GM21723 (cell line): Measurements from ENCODE around the gene IFNAR1.
A peak's percentile ranks its signal among the peaks of the same experiment; 100 is the strongest.

ENCODE experiments used
- ATAC-seq: cut with Tn5 transposase; IDR thresholded peaks from one replicate; pipeline ENCODE4 v1.9.1; 2021; ENCODE audit warnings: mild to moderate bottlenecking, moderate library complexity; ENCODE audit not compliant: unreplicated experiment

Gene IFNAR1

GRCh38 chr21:33324291-33325221 lies at the start of gene IFNAR1:
Gene IFNAR1, plus strand, starts transcription at chr21:33324970. Its CDS starts 86 bp downstream, at chr21:33325056.
- peak; percentile 73 for ATAC-seq

GRCh38 chr21:33278721-33279120 lies 46.0 kb upstream of the IFNAR1 start:
- no peak for ATAC-seq

GRCh38 chr21:33279330-33279820 lies 45.4 kb upstream of the IFNAR1 start:
- no peak for ATAC-seq

- no peak for ATAC-seq
Observed at GRCh38 chr21:33281096-33281652, 43.6 kb upstream of the IFNAR1 start.

- ATAC-seq, result no peak
Observed at GRCh38 chr21:33283203-33283602, 41.6 kb upstream of the IFNAR1 start.

- ATAC-seq, result no peak
Observed at GRCh38 chr21:33286076-33286475, 38.7 kb upstream of the IFNAR1 start.

- ATAC-seq, result no peak
Observed at GRCh38 chr21:33286600-33287456, 37.9 kb upstream of the IFNAR1 start.

- ATAC-seq, result no peak
Observed at GRCh38 chr21:33289199-33289819, 35.5 kb upstream of the IFNAR1 start.

GRCh38 chr21:33290441-33290840 lies 34.3 kb upstream of the IFNAR1 start:
- ATAC-seq, result no peak

- no peak for ATAC-seq
Observed at GRCh38 chr21:33291686-33292085, 33.1 kb upstream of the IFNAR1 start.

GRCh38 chr21:33292724-33293123 lies 32.0 kb upstream of the IFNAR1 start:
- no peak for ATAC-seq

GRCh38 chr21:33293136-33293535 lies 31.6 kb upstream of the IFNAR1 start:
- ATAC-seq, result no peak

- ATAC-seq, result no peak
Observed at GRCh38 chr21:33293811-33294216, 31.0 kb upstream of the IFNAR1 start.

- ATAC-seq, result no peak
Observed at GRCh38 chr21:33296156-33296555, 28.6 kb upstream of the IFNAR1 start.

GRCh38 chr21:33299181-33299752 lies 25.5 kb upstream of the IFNAR1 start:
- ATAC-seq, result peak; percentile 64

GRCh38 chr21:33300701-33301631 lies 23.8 kb upstream of the IFNAR1 start:
- ATAC-seq, result no peak

GRCh38 chr21:33301632-33302002 lies 23.2 kb upstream of the IFNAR1 start:
- ATAC-seq, result no peak

- no peak for ATAC-seq
Observed at GRCh38 chr21:33302055-33302454, 22.7 kb upstream of the IFNAR1 start.

- no peak for ATAC-seq
Observed at GRCh38 chr21:33302796-33303195, 22.0 kb upstream of the IFNAR1 start.
